Right atrium auricular region (tissue), 2 donors: ENCODE results near the gene WASHC4. TPM values are rescaled to one million over a fixed set of nuclear protein-coding genes. Genes with fewer than 3 reads are reported as not detected.
"Not testable (repeated sequence)": the region's sequence is repeated elsewhere in the genome, so short reads cannot be mapped to it uniquely, and the experiment has no call there.

ENCODE experiments used
- DNase-seq: peaks from one replicate; pipeline ENCODE4 v3.0.0-alpha.2; 2019; ENCODE audit warnings: low spot score
- H3K27ac ChIP-seq, 2 donors: fragments of 200-600 bp; sonication (generic); 1 replicate in 1 of 2; 2 replicates in 1 of 2; pipeline ENCODE4 v1.5.1; 2016 to 2019
- H3K27me3 ChIP-seq, 2 donors: fragments of 200-600 bp; sonication (generic); one replicate each; pipeline versions ENCODE4 v1.5.1 to v1.6.0; 2017 to 2019
- H3K36me3 ChIP-seq: fragments of 200-600 bp; sonication (generic); one replicate; pipeline ENCODE4 v1.5.1; 2016
- H3K4me1 ChIP-seq, 2 donors: fragments of 200-600 bp; sonication (generic); one replicate each; pipeline versions ENCODE4 v1.5.1 to v1.6.0; 2017 to 2019
- H3K4me3 ChIP-seq, 2 donors: fragments of 200-600 bp; sonication (generic); 1 replicate in 1 of 2; 2 replicates in 1 of 2; pipeline ENCODE4 v1.5.1; 2017 to 2019; ENCODE audit warnings: mild to moderate bottlenecking in 1 of 2, moderate library complexity in 1 of 2
- H3K9me3 ChIP-seq, 2 donors: fragments of 200-600 bp; sonication (generic); one replicate each; pipeline ENCODE4 v1.5.1; 2019
- CTCF ChIP-seq, 2 donors: fragments of 200-600 bp; sonication (generic); IDR thresholded peaks; one replicate each; pipeline ENCODE4 v1.5.1; 2019; ENCODE audit warnings: antibody characterized with exemption in 2 of 2
- total RNA-seq, 2 donors: library from RNA; depleted of rRNA; stranded (reverse); fragments of >200 nt; gene quantifications; one replicate each; pipeline ENCODE4 v1.1.0, GENCODE V29; 2016

The WASHC4 gene
- total RNA-seq, 2 donors from 2014 or later, result 19.5 to 23.8 TPM

GRCh38 chr12:105168006-105168405, 60.5 kb downstream of the WASHC4 start:
- Histone ChIP-seq H3K4me1 (no peaks in the 10 kb centered on the region), H3K27me3 (no peaks in the 10 kb centered on the region), H3K4me3 (no peak overlapping the region), H3K27ac (no peak overlapping the region), H3K36me3 (peaks cover 58% of the 10 kb centered on the region), H3K9me3 (no peaks in the 10 kb centered on the region)
- DNase-seq, result no peak
- TF ChIP-seq CTCF (IDR thresholded peaks at IDR 0.05), result no peak

- Histone ChIP-seq H3K4me3 (no peak overlapping the region), H3K9me3 (no peaks in the 10 kb centered on the region), H3K27me3 (no peaks in the 10 kb centered on the region), H3K27ac (no peak overlapping the region), H3K36me3 (peaks cover 56% of the 10 kb centered on the region), H3K4me1 (no peaks in the 10 kb centered on the region)
- TF ChIP-seq CTCF (IDR thresholded peaks at IDR 0.05), result no peak
- no peak for DNase-seq
Observed at GRCh38 chr12:105170139-105170538, 62.6 kb downstream of the WASHC4 start.

- H3K36me3 ChIP-seq, result peaks cover 50% of the 10 kb centered on the region
- no peak for TF ChIP-seq CTCF (IDR thresholded peaks at IDR 0.05)
- no peaks in the 10 kb centered on the region for H3K9me3 ChIP-seq
- H3K4me1 ChIP-seq, result no peaks in the 10 kb centered on the region
- no peak overlapping the region for H3K4me3 ChIP-seq
- H3K27me3 ChIP-seq, result no peaks in the 10 kb centered on the region
- no peak overlapping the region for H3K27ac ChIP-seq
- no peak for DNase-seq
Observed at GRCh38 chr12:105171691-105172436, 64.3 kb downstream of the WASHC4 start.

GRCh38 chr12:105175397-105175990, 68.0 kb downstream of the WASHC4 start:
- no peaks in the 10 kb centered on the region for H3K27me3 ChIP-seq
- peaks cover 42% of the 10 kb centered on the region for H3K36me3 ChIP-seq
- H3K27ac ChIP-seq, result no peak overlapping the region
- H3K4me1 ChIP-seq, result no peaks in the 10 kb centered on the region
- peaks cover 0 to 5% of the 10 kb centered on the region in 2 donors for H3K9me3 ChIP-seq
- no peak overlapping the region for H3K4me3 ChIP-seq
- no peak for DNase-seq
- no peak for TF ChIP-seq CTCF (IDR thresholded peaks at IDR 0.05)

- DNase-seq, result no peak
- H3K4me3 ChIP-seq, result no peak overlapping the region
- TF ChIP-seq CTCF (IDR thresholded peaks at IDR 0.05), result no peak
- H3K9me3 ChIP-seq, result peaks cover 0 to 5% of the 10 kb centered on the region in 2 donors
- H3K27ac ChIP-seq, result no peak overlapping the region
- H3K27me3 ChIP-seq, result no peaks in the 10 kb centered on the region
- H3K36me3 ChIP-seq, result peaks cover 42% of the 10 kb centered on the region
- no peaks in the 10 kb centered on the region for H3K4me1 ChIP-seq
Observed at GRCh38 chr12:105177208-105177607, 69.7 kb downstream of the WASHC4 start.

- not testable (repeated sequence) for DNase-seq, H3K4me1 ChIP-seq, H3K27me3 ChIP-seq, H3K9me3 ChIP-seq, H3K4me3 ChIP-seq, H3K27ac ChIP-seq
- H3K36me3 ChIP-seq, result peaks cover 37% of the 10 kb centered on the region
Observed at GRCh38 chr12:105179114-105179513, 71.6 kb downstream of the WASHC4 start.

- H3K27me3 ChIP-seq, H3K27ac ChIP-seq, DNase-seq, H3K9me3 ChIP-seq, H3K4me3 ChIP-seq, H3K4me1 ChIP-seq: not testable (repeated sequence)
- H3K36me3 ChIP-seq, result peaks cover 35% of the 10 kb centered on the region
Observed at GRCh38 chr12:105183406-105183805, 75.9 kb downstream of the WASHC4 start.

- peaks cover 40% of the 10 kb centered on the region for H3K36me3 ChIP-seq
- not testable (repeated sequence) for H3K9me3 ChIP-seq, H3K4me1 ChIP-seq, H3K27me3 ChIP-seq, H3K27ac ChIP-seq, DNase-seq, H3K4me3 ChIP-seq
Observed at GRCh38 chr12:105183976-105184375, 76.4 kb downstream of the WASHC4 start.
